Retina (tissue), 1 donor: ENCODE measurements around the gene KCNJ6.

ENCODE experiments used
- DNase-seq: peaks from one replicate; pipeline ENCODE4 v3.0.0-alpha.2; 2016

The KCNJ6 gene

DNA sequence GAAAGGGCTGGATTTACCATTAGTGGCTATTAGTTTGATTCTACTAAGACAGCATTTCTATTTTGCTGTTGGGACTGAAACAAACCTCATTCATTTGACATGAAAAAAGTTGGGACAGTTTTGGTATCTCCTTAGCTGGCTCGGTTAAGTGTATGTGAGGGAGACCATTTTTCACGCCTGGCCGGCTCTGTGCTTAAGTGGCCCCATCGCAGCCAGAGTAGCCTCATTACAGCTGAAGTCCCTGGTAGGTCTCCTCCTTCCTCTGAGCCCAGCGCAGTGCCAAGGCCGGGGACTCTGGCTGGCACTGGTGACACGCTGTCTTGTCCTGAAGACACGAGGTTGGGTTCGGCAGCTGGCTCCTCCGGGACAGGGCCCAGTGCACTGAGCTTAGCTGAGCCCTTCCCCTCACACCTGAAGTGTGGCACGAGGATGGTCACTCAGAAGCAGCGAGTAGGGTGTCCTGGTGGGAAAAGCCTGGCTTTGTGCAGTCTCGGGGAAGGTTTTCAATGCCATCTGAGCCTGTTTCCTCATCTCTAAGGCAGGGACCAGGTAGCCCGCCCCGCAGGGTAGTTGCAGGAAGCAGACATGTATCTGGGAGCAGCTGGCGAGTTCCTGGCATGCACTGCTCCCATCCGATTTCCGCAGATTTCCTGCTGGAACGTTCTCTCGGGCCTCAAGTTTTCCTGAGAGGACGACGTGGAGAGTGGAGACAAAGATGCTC is 353.2 kb downstream of the KCNJ6 start:
- no peak for DNase-seq

DNA sequence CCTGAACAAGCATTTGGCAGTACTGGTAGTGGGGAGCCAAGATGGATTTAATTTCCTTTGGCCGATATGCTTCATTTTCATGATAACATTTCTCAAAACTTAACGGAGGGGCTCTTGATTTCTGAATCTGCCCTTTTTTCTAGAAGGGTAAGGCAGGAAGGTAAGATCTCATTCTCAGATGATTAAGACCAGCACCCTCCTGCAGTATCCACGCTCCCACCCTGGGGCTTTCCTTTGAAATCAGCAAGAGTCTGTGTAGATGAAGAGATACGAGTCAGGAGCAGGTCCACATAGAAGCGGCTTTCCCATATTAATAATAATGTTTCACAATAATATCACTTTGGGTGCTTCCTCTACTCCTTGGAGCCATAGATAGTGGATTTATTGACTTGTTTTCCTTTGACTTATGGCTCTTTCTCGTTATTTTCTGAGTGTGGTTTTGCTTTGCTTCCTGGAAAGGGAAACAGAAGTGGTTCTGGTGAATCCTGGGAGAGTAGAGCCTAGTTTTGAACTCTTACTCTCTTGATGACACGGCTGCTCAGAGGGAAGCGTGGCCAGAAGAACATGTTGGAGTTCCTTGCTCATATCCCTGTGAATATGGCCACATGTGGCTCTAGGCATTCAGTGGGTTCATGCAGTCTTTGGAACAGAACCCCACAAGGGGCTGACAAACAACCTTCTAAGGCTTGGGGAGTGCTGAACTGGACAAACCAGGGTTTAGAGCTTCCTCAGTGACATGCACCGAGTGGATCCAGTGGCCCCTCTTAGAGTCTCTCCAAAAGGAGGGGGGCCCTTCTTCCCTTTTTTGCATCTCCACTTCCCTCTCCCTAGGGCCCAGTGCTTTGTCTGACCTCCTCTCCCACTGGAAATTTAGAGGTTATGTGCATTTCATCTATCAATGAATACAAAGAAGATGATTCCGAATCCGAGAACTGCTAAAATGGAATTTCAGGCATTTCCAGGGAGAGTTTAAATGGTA is 354.0 kb downstream of the KCNJ6 start:
- DNase-seq, result no peak

DNA sequence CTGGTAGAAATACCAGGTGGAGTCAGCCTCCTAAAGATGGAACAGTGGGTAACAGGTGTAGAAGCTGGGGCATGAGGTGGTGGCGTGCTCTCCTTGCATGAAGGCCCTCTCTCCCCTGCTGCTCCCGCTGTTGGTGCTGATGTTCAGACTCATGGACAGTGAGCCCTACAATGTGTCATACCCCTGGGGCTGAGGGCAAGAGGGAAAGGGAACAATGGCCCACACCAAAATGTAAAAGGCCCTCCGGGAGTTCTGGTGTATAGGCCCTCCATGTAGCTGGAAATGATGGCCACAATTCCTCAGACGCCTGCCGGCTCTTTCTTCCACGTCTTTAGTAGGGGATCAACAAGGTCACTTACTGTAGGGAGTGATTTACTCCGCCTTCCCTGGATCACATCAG is 354.8 kb downstream of the KCNJ6 start:
- DNase-seq, result no peak

GRCh38 chr21:37560385-37560784 is 355.9 kb downstream of the KCNJ6 start:
- DNase-seq, result no peak

GRCh38 chr21:37558676-37559211 is 357.5 kb downstream of the KCNJ6 start:
- DNase-seq, result no peak
